DOHH2 (cell line): ENCODE results near the gene MAZ.
"Not testable (repeated sequence)": the region's sequence is repeated elsewhere in the genome, so short reads cannot be mapped to it uniquely, and the experiment has no call there.

Source experiments
- H3F3A ChIP-seq: fragments of 200-600 bp; sonication (generic), shearing (Covaris generic); 2 replicates; pipeline ENCODE4 v1.6.0; 2016; ENCODE audit warnings: antibody characterized with exemption, mild to moderate bottlenecking; ENCODE audit not compliant: control insufficient read depth, insufficient read depth
- H3K27ac ChIP-seq: fragments of 200-600 bp; sonication (generic); 2 replicates; pipeline ENCODE4 v1.5.1; 2014; ENCODE audit warnings: low read depth, mild to moderate bottlenecking, low read length, moderate library complexity
- H3K27me3 ChIP-seq: fragments of 200-600 bp; sonication (generic); 2 replicates; pipeline ENCODE4 v1.6.1; 2014; ENCODE audit warnings: mild to moderate bottlenecking, low read length, mixed read lengths; ENCODE audit not compliant: control insufficient read depth
- H3K36me3 ChIP-seq: fragments of 200-600 bp; sonication (generic); 2 replicates; pipeline ENCODE4 v1.6.1; 2014; ENCODE audit warnings: mild to moderate bottlenecking, low read length, moderate library complexity, mixed read lengths; ENCODE audit not compliant: control insufficient read depth
- H3K4me1 ChIP-seq: fragments of 200-600 bp; sonication (generic); 2 replicates; pipeline ENCODE4 v1.6.1; 2014; ENCODE audit warnings: mild to moderate bottlenecking, low read length, mixed read lengths; ENCODE audit not compliant: control insufficient read depth
- H3K4me2 ChIP-seq: fragments of 200-600 bp; sonication (generic); 2 replicates; pipeline ENCODE4 v1.6.0; 2014; ENCODE audit warnings: mild to moderate bottlenecking, low read length, moderate library complexity
- H3K4me3 ChIP-seq: fragments of 200-600 bp; sonication (generic); 2 replicates; pipeline ENCODE4 v1.5.1; 2014; ENCODE audit warnings: mild to moderate bottlenecking, low read length, mixed read lengths
- H3K79me2 ChIP-seq: fragments of 200-600 bp; sonication (generic); 2 replicates; pipeline ENCODE4 v1.6.1; 2014; ENCODE audit warnings: mild to moderate bottlenecking, low read length, mixed read lengths; ENCODE audit not compliant: control insufficient read depth
- H3K9me2 ChIP-seq: fragments of 200-600 bp; sonication (generic); replicated peaks from 2 replicates; pipeline ENCODE4 v1.6.1; 2014; ENCODE audit warnings: mild to moderate bottlenecking, low read length, mixed read lengths; ENCODE audit not compliant: control insufficient read depth
- H3K9me3 ChIP-seq: fragments of 200-600 bp; sonication (generic); 2 replicates; pipeline ENCODE4 v1.6.1; 2014; ENCODE audit warnings: antibody characterized with exemption, low read length, mixed read lengths; ENCODE audit not compliant: control insufficient read depth, insufficient read depth
- H4K20me1 ChIP-seq: fragments of 200-600 bp; sonication (generic); 2 replicates; pipeline ENCODE4 v1.6.0; 2014; ENCODE audit warnings: low read depth, mild to moderate bottlenecking, antibody characterized with exemption, low read length, moderate library complexity; ENCODE audit not compliant: control insufficient read depth, insufficient read depth
- CTCF ChIP-seq: fragments of 200-600 bp; sonication (generic); IDR thresholded peaks from one replicate; pipeline ENCODE4 v1.5.1; 2014; ENCODE audit warnings: antibody characterized with exemption, mild to moderate bottlenecking, low read depth, low read length; ENCODE audit not compliant: poor library complexity, severe bottlenecking
- EZH2phosphoT487 ChIP-seq: fragments of 200-600 bp; sonication (generic); IDR thresholded peaks from 2 replicates; pipeline ENCODE4 v1.6.1; 2017; ENCODE audit warnings: borderline replicate concordance, mild to moderate bottlenecking, antibody characterized with exemption, low read length, moderate library complexity, mixed read lengths

The MAZ gene

GRCh38 chr16:29775742-29776408 lies 30.5 kb upstream of the MAZ start:
- no peaks in the 10 kb centered on the region for H3K36me3 ChIP-seq
- peaks cover 10% of the 10 kb centered on the region; the same call in 1 of the 2 replicates for H3K27me3 ChIP-seq
- no peak overlapping the region for H3K4me3 ChIP-seq
- no peaks in the 10 kb centered on the region for H3K79me2 ChIP-seq
- H4K20me1 ChIP-seq: no peaks in the 10 kb centered on the region
- no peaks in the 10 kb centered on the region for H3F3A ChIP-seq
- no peak overlapping the region for H3K27ac ChIP-seq
- H3K4me2 ChIP-seq: no peak overlapping the region
- no peaks in the 10 kb centered on the region for H3K9me2 ChIP-seq
- H3K9me3 ChIP-seq: no peaks in the 10 kb centered on the region
- TF ChIP-seq CTCF (no peak), EZH2phosphoT487 (no peak)
- H3K4me1 ChIP-seq: no peaks in the 10 kb centered on the region

- H3K79me2 ChIP-seq: no peaks in the 10 kb centered on the region
- no peaks in the 10 kb centered on the region for H4K20me1 ChIP-seq
- TF ChIP-seq CTCF: no peak
- no peak within 1 kb of the TSS for H3K4me3 ChIP-seq
- H3K36me3 ChIP-seq: no peaks in the 10 kb centered on the region
- peaks cover 14% of the 10 kb centered on the region; the same call in 1 of the 2 replicates for H3K27me3 ChIP-seq
- H3K9me3 ChIP-seq: no peaks in the 10 kb centered on the region
- H3K4me2 ChIP-seq: no peak within 1 kb of the TSS
- no peaks in the 10 kb centered on the region for H3K4me1 ChIP-seq
- no peak within 1 kb of the TSS for H3K27ac ChIP-seq
- no peaks in the 10 kb centered on the region for H3F3A ChIP-seq
- H3K9me2 ChIP-seq: no peaks in the 10 kb centered on the region
Observed at GRCh38 chr16:29777576-29778350, 28.6 kb upstream of the MAZ start, which contains the start of gene ZG16. TSS of gene ZG16 (plus strand) at chr16:29778256. CDS start at chr16:29779267, 1,011 bp downstream.

- TF ChIP-seq CTCF (no peak), EZH2phosphoT487 (no peak)
- Histone ChIP-seq H4K20me1 (no peaks in the 10 kb centered on the region), H3K4me1 (no peaks in the 10 kb centered on the region), H3K9me3 (no peaks in the 10 kb centered on the region), H3K27ac (no peak overlapping the region), H3K27me3 (peaks cover 14% of the 10 kb centered on the region; the same call in 1 of the 2 replicates), H3K4me2 (no peak overlapping the region), H3K36me3 (no peaks in the 10 kb centered on the region), H3K9me2 (no peaks in the 10 kb centered on the region), H3F3A (no peaks in the 10 kb centered on the region), H3K79me2 (no peaks in the 10 kb centered on the region), H3K4me3 (no peak overlapping the region)
Observed at GRCh38 chr16:29779474-29779873, 26.9 kb upstream of the MAZ start.

DNA sequence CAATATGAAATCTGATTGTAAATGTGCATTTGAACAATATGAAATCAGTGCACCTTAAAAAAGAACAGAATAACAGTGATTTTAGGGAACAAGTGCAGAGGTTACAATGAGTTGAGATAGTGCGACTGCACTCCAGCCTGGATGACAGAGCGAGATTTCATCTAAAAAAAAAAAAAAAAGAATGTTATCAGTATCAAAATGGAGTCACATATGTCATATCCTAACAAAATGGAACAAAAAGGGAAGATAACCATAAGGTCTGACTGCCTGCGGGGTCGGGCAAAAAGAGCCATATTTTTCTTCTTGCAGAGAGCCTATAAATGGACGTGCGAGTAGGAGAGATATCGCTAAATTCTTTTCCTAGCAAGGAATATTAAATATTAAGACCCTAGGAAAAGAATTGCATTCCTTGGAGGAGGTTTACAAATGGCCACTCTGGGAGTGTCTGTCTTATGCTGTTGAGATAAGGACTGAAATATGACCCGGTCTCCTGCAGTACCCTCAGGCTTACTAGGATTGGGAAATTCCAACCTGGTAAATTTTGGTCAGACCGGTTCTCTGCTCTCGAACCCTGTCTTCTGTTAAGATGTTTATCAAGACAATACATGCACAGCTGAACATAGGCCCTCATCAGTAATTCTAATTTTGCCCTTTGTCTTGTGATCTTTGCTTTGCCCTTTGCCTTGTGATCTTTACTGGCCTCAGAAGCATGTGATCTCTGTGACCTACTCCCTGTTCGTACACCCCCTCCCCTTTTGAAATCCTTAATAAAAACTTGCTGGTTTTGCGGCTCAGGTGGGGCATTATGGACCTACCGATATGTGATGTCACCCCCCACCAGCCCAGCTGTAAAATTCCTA lies 23.0 kb upstream of the MAZ start:
- not testable (repeated sequence) for H3K9me3 ChIP-seq, H3K4me2 ChIP-seq, H3K36me3 ChIP-seq, H3F3A ChIP-seq, H3K4me3 ChIP-seq, H3K27ac ChIP-seq, H3K4me1 ChIP-seq, H3K9me2 ChIP-seq, H3K79me2 ChIP-seq, H4K20me1 ChIP-seq
- peaks cover 10% of the 10 kb centered on the region; the same call in 1 of the 2 replicates for H3K27me3 ChIP-seq
